OCI-LY3 (cell line): ENCODE results near the gene PPP6R3.

Experiments
- CTCF ChIP-seq: fragments of 200-600, 300-600 bp; sonication (generic); IDR thresholded peaks from 2 replicates; pipeline ENCODE4 v1.5.1; 2014; ENCODE audit warnings: antibody characterized with exemption, low read length, low read depth
- EZH2phosphoT487 ChIP-seq: fragments of 200-600 bp; shearing (Covaris generic); IDR thresholded peaks from 2 replicates; pipeline ENCODE4 v1.6.1; 2018; ENCODE audit warnings: antibody characterized with exemption, mixed run types, low read depth

GRCh38 chr11:68448604-68449011 is 11.9 kb upstream of the PPP6R3 start:
- TF ChIP-seq CTCF (no peak), EZH2phosphoT487 (no peak)
